HepG2 (cell line): Measurements from ENCODE around the gene SOWAHA. TPM values are rescaled to one million over a fixed set of nuclear protein-coding genes. Genes with fewer than 3 reads are reported as not detected.
A peak's percentile ranks its signal among the peaks of the same experiment; 100 is the strongest.

Experiments
- CHD2 ChIP-seq: IDR thresholded peaks from 2 replicates; pipeline ENCODE4 v1.6.1; 2011; ENCODE audit warnings: low read depth, low read length, improper control_type of control experiment
- ESRRA ChIP-seq: sonication (generic); formaldehyde crosslinking; IDR thresholded peaks from 2 replicates; pipeline ENCODE4 v1.5.1; 2020; ENCODE audit warnings: mild to moderate bottlenecking, low read depth, missing genetic modification reagents
- GATAD1 ChIP-seq: IDR thresholded peaks from 2 replicates; pipeline ENCODE4 v1.6.1; 2016; ENCODE audit warnings: missing genetic modification reagents, missing compliant biosample characterization
- MAZ ChIP-seq, 2 experiments: sonication (generic) in 1 of 2; formaldehyde crosslinking in 1 of 2; IDR thresholded peaks; 2 replicates each; pipeline versions ENCODE4 v1.5.0 to v1.6.1; 2012 to 2020; ENCODE audit warnings: low read depth in 2 of 2, mild to moderate bottlenecking in 2 of 2, borderline replicate concordance in 1 of 2, improper control_type of control experiment in 1 of 2, low read length in 1 of 2, missing genetic modification reagents in 1 of 2, moderate library complexity in 1 of 2
- PRDM15 ChIP-seq: sonication (generic); formaldehyde crosslinking; IDR thresholded peaks from 2 replicates; pipeline ENCODE4 v1.4.0; 2020; ENCODE audit warnings: missing genetic modification reagents
- SRSF1 ChIP-seq: fragments of 200-400 bp; formaldehyde crosslinking; optimal IDR thresholded peaks from 2 replicates; pipeline ENCODE3; 2017; ENCODE audit warnings: mild to moderate bottlenecking, low read depth, low read length, moderate library complexity
- THAP8 ChIP-seq: sonication (generic); formaldehyde crosslinking; IDR thresholded peaks from 2 replicates; pipeline ENCODE4 v1.5.1; 2020; ENCODE audit warnings: missing genetic modification reagents, mild to moderate bottlenecking, borderline replicate concordance
- WIZ ChIP-seq: sonication (generic); formaldehyde crosslinking; IDR thresholded peaks from 2 replicates; pipeline ENCODE4 v1.5.1; 2020; ENCODE audit warnings: mild to moderate bottlenecking, missing genetic modification reagents
- ZBTB1 ChIP-seq: sonication (generic); formaldehyde crosslinking; IDR thresholded peaks from 2 replicates; pipeline ENCODE4 v1.4.0; 2020; ENCODE audit warnings: missing genetic modification reagents, borderline replicate concordance
- ZBTB10 ChIP-seq: sonication (generic); formaldehyde crosslinking; IDR thresholded peaks from 2 replicates; pipeline ENCODE4 v1.4.0; 2020; ENCODE audit warnings: missing genetic modification reagents, borderline replicate concordance
- ZFP90 ChIP-seq: sonication (generic); formaldehyde crosslinking; IDR thresholded peaks from 2 replicates; pipeline ENCODE4 v1.8.0; 2022; ENCODE audit warnings: missing genetic modification reagents, mild to moderate bottlenecking, inconsistent platforms, borderline replicate concordance
- ZNF331 ChIP-seq: sonication (generic); formaldehyde crosslinking; IDR thresholded peaks from 2 replicates; pipeline ENCODE4 v1.4.0; 2020; ENCODE audit warnings: missing genetic modification reagents
- ZNF629 ChIP-seq: sonication (generic); formaldehyde crosslinking; conservative IDR thresholded peaks from 2 replicates; pipeline ENCODE4 v1.5.0; 2020; ENCODE audit warnings: missing genetic modification reagents
- ZNF784 ChIP-seq: sonication (generic); formaldehyde crosslinking; IDR thresholded peaks from 2 replicates; pipeline ENCODE4 v1.5.1; 2020; ENCODE audit warnings: missing genetic modification reagents, mild to moderate bottlenecking, borderline replicate concordance
- polyA plus RNA-seq, 8 experiments: library from polyadenylated mRNA; depleted of rRNA in 3 of 8; stranded (reverse) in 7 of 8; unstranded in 1 of 8; fragments of >200 nt; fragmentation: Illumina TruSeq in 4 of 8; extraction: Trizol in 4 of 8; gene quantifications; 2 replicates each; pipeline versions ENCODE4 v1.2.1 to v1.2.3, GENCODE V29; 2011 to 2016; ENCODE audit warnings: low read depth in 4 of 8, missing spikeins in 1 of 8, mixed read lengths in 1 of 8; ENCODE audit not compliant: insufficient read depth in 1 of 8
- total RNA-seq, 5 experiments: library from RNA; depleted of rRNA; stranded (reverse); fragments of >200 nt; fragmentation: Illumina TruSeq; extraction: Trizol; gene quantifications; 2 replicates each; pipeline ENCODE4 v1.2.3, GENCODE V29; 2016; ENCODE audit warnings: low read depth in 1 of 5
- TF ChIP-seq, protein P1 (sequence below): sonication (generic); formaldehyde crosslinking; IDR thresholded peaks from 2 replicates; pipeline ENCODE4 v1.5.1; 2020; ENCODE audit warnings: missing genetic modification reagents, mild to moderate bottlenecking, borderline replicate concordance

The SOWAHA gene
- total and polyA plus RNA-seq, 2 of the 13 experiments (the other 11 are each of a cell fraction or from before 2014, with no cell fraction given), result 0.95 to 1.9 TPM

DNA sequence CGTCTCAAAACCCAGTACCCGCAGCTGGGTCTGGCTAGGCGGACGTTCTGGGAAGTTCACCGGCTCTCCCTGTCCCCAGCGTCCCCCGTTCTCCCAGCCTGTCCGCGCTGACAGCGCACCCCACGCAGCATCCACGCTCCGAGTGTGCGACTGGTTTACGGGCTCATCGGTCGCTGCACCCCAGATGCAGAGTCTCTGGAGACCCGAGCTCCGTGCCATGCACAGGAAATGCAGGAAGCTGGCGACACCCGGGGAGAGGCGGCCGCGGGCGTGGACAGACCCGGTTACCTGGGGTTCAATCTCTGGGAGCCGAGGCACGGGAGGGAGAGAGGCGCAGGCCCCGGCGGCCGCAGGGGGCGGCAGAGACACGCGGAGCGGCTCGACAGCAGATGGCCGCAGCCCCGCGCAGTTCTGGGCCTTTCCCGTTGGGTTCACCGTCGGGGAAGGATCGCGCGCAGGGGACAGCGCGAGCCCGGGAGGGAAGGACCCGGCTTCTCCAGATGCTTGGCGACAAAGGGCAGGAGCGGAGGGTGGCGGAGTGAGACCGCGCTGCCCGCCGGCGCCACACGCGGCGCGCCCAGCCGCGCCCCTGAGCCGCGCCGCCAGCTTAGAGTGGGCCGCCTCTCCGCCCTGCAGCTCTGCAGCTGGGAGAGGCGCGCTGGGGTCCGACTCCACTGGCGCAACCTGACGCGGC is 16.8 kb downstream of the SOWAHA start (continued):
- TF ChIP-seq ZBTB10 (CRISPR knock-in tag) (peak; percentile 37; the same call in 1 of the 2 replicates), GATAD1 (CRISPR knock-in tag) (peak; percentile 28; the same call in 1 of the 2 replicates), THAP8 (CRISPR knock-in tag) (peak; percentile 0; the same call in 1 of the 2 replicates), ESRRA (CRISPR knock-in tag) (no peak; the same call in 1 of the 2 replicates), PRDM15 (CRISPR knock-in tag) (no peak), ZNF331 (CRISPR knock-in tag) (no peak), ZFP90 (peak; percentile 58; the same call in 1 of the 2 replicates), ZNF784 (CRISPR knock-in tag) (0 out of 2 replicates have a peak, but pooled peaks have one; percentile 47), SRSF1 (no peak), WIZ (0 out of 2 replicates have a peak, but pooled peaks have one; percentile 35), CHD2 (no peak), ZNF629 (CRISPR knock-in tag) (peak; percentile 43; the same call in 1 of the 2 replicates), ZBTB1 (CRISPR knock-in tag) (no peak), MAZ (IDR thresholded peaks at IDR 0.05; ENCODE audit: borderline replicate concordance, low read depth, low read length) (no peak; the same call in 1 of the 2 replicates), MAZ (CRISPR knock-in tag; IDR thresholded peaks at IDR 0.05; ENCODE audit: low read depth) (no peak)
- TF ChIP-seq, protein P1, sequence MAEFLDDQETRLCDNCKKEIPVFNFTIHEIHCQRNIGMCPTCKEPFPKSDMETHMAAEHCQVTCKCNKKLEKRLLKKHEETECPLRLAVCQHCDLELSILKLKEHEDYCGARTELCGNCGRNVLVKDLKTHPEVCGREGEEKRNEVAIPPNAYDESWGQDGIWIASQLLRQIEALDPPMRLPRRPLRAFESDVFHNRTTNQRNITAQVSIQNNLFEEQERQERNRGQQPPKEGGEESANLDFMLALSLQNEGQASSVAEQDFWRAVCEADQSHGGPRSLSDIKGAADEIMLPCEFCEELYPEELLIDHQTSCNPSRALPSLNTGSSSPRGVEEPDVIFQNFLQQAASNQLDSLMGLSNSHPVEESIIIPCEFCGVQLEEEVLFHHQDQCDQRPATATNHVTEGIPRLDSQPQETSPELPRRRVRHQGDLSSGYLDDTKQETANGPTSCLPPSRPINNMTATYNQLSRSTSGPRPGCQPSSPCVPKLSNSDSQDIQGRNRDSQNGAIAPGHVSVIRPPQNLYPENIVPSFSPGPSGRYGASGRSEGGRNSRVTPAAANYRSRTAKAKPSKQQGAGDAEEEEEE (CRISPR knock-in tag), result no peak
